DOHH2 (cell line): Measurements from ENCODE around the gene MAPK8.
"Not testable (repeated sequence)": the region's sequence is repeated elsewhere in the genome, so short reads cannot be mapped to it uniquely, and the experiment has no call there.

Source experiments
- CTCF ChIP-seq: fragments of 200-600 bp; sonication (generic); IDR thresholded peaks from one replicate; pipeline ENCODE4 v1.5.1; 2014; ENCODE audit warnings: antibody characterized with exemption, mild to moderate bottlenecking, low read depth, low read length; ENCODE audit not compliant: poor library complexity, severe bottlenecking
- EZH2phosphoT487 ChIP-seq: fragments of 200-600 bp; sonication (generic); IDR thresholded peaks from 2 replicates; pipeline ENCODE4 v1.6.1; 2017; ENCODE audit warnings: borderline replicate concordance, mild to moderate bottlenecking, antibody characterized with exemption, low read length, moderate library complexity, mixed read lengths

GRCh38 chr10:48347539-48347938, 41.1 kb downstream of the MAPK8 start:
- TF ChIP-seq CTCF, EZH2phosphoT487: not testable (repeated sequence)
